ENCODE data around the gene EFCAB14. TPM values are rescaled to one million over a fixed set of nuclear protein-coding genes. Genes with fewer than 3 reads are reported as not detected.
"Not testable (repeated sequence)": the region's sequence is repeated elsewhere in the genome, so short reads cannot be mapped to it uniquely, and the experiment has no call there.

Gene EFCAB14
- total RNA-seq, 6 donors from 2014 or later = 100 to 171 (median 115) TPM

- TF ChIP-seq CTCF (IDR thresholded peaks at IDR 0.05) = no peak
- TF ChIP-seq POLR2A (IDR thresholded peaks at IDR 0.05) = no peak
- TF ChIP-seq EP300 (IDR thresholded peaks at IDR 0.05) = no peak
- no peak for TF ChIP-seq POLR2AphosphoS5 (IDR thresholded peaks at IDR 0.05)
- no peaks in the 10 kb centered on the region for H3K27me3 ChIP-seq
These were observed 42.8 kb upstream of the EFCAB14 start for GRCh38 chr1:46761740-46762139.

DNA sequence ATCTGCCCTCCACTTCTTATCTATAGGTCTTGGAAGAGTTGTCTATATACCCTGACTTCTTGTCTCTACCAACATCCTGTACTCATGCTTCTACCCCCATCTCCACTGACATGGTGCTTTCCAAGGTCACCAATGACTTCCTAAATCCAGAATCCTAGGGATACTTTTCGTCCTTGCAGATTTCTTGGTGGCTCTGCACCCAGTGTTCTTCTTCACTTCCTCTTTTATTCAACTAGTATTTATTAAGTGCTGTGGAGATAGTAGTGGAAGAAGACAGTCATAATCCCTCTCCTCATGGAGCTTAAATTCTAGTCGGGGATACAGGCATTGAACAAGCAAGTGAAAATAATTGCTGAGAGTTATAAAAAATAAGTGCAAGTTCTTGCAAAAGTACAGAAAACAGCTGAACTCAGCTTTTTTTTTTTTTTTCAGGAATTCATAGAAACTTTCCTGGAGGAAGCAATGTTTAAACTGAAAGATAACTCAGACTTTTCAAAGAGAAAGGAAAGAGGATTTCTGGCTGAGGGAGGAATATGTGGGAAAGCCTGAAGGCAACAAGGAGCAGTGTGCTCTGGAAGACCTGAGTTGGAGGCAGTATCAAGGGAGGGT lies 41.7 kb upstream of the EFCAB14 start:
- Histone ChIP-seq H3K36me3 (no peaks in the 10 kb centered on the region), H3K27ac (no peak overlapping the region), H3K9me3 (no peaks in the 10 kb centered on the region), H3K4me1 (peaks cover 3 to 17% (median 8%) of the 10 kb centered on the region in 4 donors), H3K27me3 (no peaks in the 10 kb centered on the region), H3K4me3 (no peak overlapping the region)
- WGBS, 2 donors = 72 to 77% methylated on average over 2 of the region's 2 CpGs
- TF ChIP-seq POLR2A (IDR thresholded peaks at IDR 0.05) (no peak), EP300 (IDR thresholded peaks at IDR 0.05) (no peak), POLR2AphosphoS5 (IDR thresholded peaks at IDR 0.05) (no peak), CTCF (IDR thresholded peaks at IDR 0.05) (no peak)
- DNase-seq (no peak), ATAC-seq (ENCODE audit: low FRiP score in 2 of 2) (no peak)

More at GRCh38 chr1:46761740-46762139, 42.8 kb upstream of the EFCAB14 start:
- Histone ChIP-seq H3K4me1 (peaks cover 3 to 12% (median 7%) of the 10 kb centered on the region in 4 donors), H3K9me3 (no peaks in the 10 kb centered on the region), H3K36me3 (no peaks in the 10 kb centered on the region), H3K4me3 (no peak overlapping the region), H3K27ac (no peak overlapping the region)
- no peak for DNase-seq
- ATAC-seq (ENCODE audit: low FRiP score in 2 of 2) = no peak

DNA sequence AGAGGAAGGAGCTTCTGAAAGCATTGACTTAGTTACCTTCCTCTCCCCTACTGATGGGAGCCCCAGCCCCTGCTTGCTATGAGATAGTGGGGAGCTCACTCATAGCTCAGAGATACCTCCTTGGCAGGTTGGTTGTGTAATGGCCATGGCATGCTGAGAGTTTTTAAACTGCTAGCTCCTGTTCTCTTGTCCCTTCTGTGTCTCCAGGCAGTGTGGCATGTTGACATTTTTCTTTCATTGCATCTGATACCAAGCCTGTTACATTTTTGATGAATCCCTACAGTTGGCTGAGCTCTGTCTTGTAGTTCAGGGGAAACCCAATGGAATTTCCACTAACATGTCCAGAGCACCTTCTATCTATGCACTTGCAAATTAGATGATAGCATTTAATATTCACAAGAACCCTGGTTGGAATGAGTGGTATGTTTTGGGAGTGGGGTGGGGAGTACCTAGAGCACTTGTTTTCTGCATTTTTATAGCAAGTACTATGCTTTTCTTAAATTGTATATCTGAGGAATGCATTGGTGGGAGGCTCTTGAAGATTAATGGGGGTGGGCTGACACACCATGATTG lies 39.1 kb upstream of the EFCAB14 start:
- H3K4me3 ChIP-seq = no peak overlapping the region
- H3K36me3 ChIP-seq = no peaks in the 10 kb centered on the region
- H3K27ac ChIP-seq = peak overlapping the region; percentile 15 to 76 (median 70)
- TF ChIP-seq EP300 (IDR thresholded peaks at IDR 0.05) = no peak
- TF ChIP-seq POLR2A (IDR thresholded peaks at IDR 0.05) = no peak
- no peak for TF ChIP-seq POLR2AphosphoS5 (IDR thresholded peaks at IDR 0.05)
- no peak for TF ChIP-seq CTCF (IDR thresholded peaks at IDR 0.05)
- no peaks in the 10 kb centered on the region for H3K27me3 ChIP-seq
- peaks cover 3 to 22% (median 14%) of the 10 kb centered on the region in 4 donors for H3K4me1 ChIP-seq
- H3K9me3 ChIP-seq = no peaks in the 10 kb centered on the region
- DNase-seq (no peak), ATAC-seq (ENCODE audit: low FRiP score in 2 of 2) (peak; percentile 23 to 65)

DNA sequence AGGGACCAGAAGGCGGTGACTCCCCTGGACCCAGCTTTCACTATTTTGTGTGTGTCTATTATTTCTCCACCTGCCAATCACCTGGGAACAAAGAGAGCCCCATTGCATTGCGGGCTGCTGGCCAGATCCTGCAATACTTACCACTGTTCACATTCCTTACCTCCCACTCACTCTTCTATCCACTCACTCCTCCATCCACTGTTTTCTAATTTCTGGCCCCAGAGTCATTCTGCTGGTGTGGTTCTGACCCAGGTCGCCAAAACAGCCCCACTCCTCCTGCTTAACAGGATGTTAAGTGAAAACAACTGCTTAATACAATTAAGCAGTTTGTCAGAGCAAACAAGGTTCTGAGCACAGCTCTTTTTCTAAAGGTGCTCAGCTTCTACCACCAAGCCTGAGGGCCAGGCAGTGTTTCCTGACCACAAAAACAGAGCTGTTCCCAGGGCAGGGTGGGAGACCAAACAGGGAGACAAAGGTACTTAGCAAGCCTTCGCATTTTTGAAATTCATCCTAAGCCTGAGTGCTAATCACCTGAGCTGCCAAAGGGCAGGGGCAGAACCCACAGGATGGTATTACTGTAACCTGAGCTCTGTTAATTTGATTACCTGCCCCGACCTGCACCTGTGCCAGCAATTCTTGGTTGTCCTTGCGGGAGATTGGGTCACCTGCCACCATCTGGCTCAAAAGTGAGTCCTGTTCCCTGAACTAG lies 38.5 kb upstream of the EFCAB14 start:
- Histone ChIP-seq H3K36me3 (no peaks in the 10 kb centered on the region), H3K9me3 (no peaks in the 10 kb centered on the region), H3K4me3 (no peak overlapping the region), H3K4me1 (peaks cover 3 to 22% (median 14%) of the 10 kb centered on the region in 4 donors), H3K27ac (peak overlapping the region; percentile 15 to 76 (median 70)), H3K27me3 (no peaks in the 10 kb centered on the region)
- ATAC-seq (ENCODE audit: low FRiP score in 2 of 2) (peak; percentile 63 to 89), DNase-seq (peak in 1 of 2 donors; percentile 82)
- peak in 2 of 4 donors; percentile 53 to 54 for TF ChIP-seq EP300 (IDR thresholded peaks at IDR 0.05)
- TF ChIP-seq POLR2A (IDR thresholded peaks at IDR 0.05) = peak in 1 of 4 donors; percentile 16
- no peak for TF ChIP-seq POLR2AphosphoS5 (IDR thresholded peaks at IDR 0.05)
- WGBS, 2 donors = 43 to 53% methylated on average over 5 to 6 of the region's 6 CpGs

DNA sequence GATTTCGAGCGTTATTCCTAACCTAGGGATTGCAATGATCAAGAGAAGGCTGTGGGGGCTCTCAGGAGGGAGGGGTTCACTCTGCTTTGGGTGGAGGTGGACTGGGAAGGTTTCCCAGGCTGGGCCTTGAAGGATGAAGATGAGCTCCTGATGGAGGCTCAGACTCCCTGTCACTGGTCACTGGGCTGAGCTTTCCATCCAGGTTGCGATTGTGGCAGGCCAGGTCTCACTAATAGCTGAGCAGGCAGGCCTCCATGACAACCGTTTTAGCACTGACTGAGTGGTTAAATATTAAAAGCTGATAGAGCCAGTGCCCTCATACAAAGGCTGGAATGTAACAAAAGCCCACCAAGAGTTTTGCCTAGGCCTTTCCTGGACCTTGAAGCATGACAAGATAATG lies 36.2 kb upstream of the EFCAB14 start:
- Histone ChIP-seq H3K36me3 (no peaks in the 10 kb centered on the region), H3K4me3 (no peak overlapping the region), H3K27ac (peak overlapping the region in 3 of 4 donors; percentile 15 to 64 (median 51)), H3K9me3 (no peaks in the 10 kb centered on the region), H3K27me3 (no peaks in the 10 kb centered on the region), H3K4me1 (peaks cover 0 to 25% (median 13%) of the 10 kb centered on the region in 4 donors)
- TF ChIP-seq POLR2A (IDR thresholded peaks at IDR 0.05) (no peak), POLR2AphosphoS5 (IDR thresholded peaks at IDR 0.05) (no peak), CTCF (IDR thresholded peaks at IDR 0.05) (no peak), EP300 (IDR thresholded peaks at IDR 0.05) (no peak)
- 68 to 72% methylated on average over 3 to 4 of the region's 4 CpGs for WGBS, 2 donors
- no peak for ATAC-seq (ENCODE audit: low FRiP score in 2 of 2)
- DNase-seq = no peak

GRCh38 chr1:46754707-46755106 lies 35.8 kb upstream of the EFCAB14 start:
- Histone ChIP-seq H3K4me1 (peaks cover 0 to 29% (median 16%) of the 10 kb centered on the region in 4 donors), H3K27ac (peak overlapping the region in 3 of 4 donors; percentile 15 to 64 (median 51))
- not testable (repeated sequence) for DNase-seq; H3K27me3 ChIP-seq; H3K36me3 ChIP-seq; ATAC-seq (ENCODE audit: low FRiP score in 2 of 2); H3K4me3 ChIP-seq; H3K9me3 ChIP-seq
- WGBS, 2 donors = 44 to 49% methylated on average over 4 of the region's 4 CpGs

Measured in upper lobe of left lung (tissue), 6 donors.